SKM-1 (cell line): ENCODE measurements around the gene ITIH2.
"Not testable (repeated sequence)": the region's sequence is repeated elsewhere in the genome, so short reads cannot be mapped to it uniquely, and the experiment has no call there.

Experiments
- DNase-seq: peaks from one replicate; lab custom pipeline; 2025; ENCODE audit not compliant: unreplicated experiment; lab: John Stamatoyannopoulos, UW

ITIH2 gene

DNA sequence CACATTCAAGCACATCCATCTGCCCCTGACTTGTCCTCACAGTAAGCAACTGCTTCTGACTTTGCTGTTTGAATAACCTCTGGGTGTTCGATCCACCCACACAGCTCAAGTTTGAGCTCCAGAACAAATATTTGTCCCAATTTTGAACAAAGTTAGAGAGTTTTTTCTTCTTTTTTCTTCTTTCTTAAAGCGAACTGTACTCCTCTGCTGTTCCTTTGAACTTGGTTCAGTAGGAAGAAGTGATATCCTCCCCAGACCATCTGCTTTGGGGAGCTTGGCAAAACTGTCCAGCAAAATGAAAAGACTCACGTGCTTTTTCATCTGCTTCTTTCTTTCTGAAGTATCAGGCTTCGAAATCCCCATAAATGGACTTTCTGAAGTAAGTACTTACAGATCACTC lies at the start of gene ITIH2:
Gene ITIH2, plus strand, starts transcription at position 177 of the 400 bp plus-strand sequence. Its CDS starts 119 bp downstream, at position 296.
- no peak for DNase-seq

DNA sequence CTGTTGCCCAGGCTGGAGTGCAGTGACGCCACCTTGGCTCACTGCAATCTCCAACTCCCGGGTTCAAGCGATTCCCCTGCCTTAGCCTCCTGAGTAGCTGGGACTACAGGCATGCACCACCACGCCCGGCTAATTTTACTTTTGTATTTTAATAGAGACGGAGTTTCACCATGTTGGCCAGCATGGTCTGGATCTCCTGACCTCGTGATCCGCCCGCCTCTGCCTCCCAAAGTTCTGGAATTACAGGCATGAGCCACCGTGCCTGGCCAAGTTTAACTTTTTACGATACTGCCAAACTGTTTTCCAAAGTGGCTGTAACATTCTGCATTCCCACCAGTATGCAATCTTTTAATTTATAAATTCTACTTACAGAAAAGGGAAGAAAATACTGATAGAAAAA lies 46.0 kb upstream of the ITIH2 start:
- not testable (repeated sequence) for DNase-seq

- no peak for DNase-seq
Observed at GRCh38 chr10:7657552-7657951, 45.6 kb upstream of the ITIH2 start.

DNA sequence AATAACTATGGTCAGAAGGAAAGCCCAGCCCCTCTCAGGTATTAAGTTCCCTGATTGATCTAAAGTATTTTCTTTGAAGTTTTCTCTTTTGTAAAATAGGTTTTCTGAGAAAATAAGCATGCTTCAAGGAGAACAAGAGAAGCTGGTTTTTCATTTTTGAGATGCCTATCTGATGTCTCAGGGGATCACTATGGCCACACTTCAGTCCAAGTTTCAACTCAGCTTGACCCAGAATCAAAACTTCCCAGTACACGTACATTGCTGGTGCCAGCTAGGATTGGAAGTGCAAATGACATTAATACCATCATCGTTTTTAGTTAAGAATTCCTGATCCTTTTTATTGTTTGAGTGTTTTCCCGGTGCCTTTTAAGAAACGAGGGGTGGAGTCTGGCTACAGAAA lies 43.6 kb upstream of the ITIH2 start:
- DNase-seq = no peak

- DNase-seq = no peak
Observed at GRCh38 chr10:7662522-7662921, 40.6 kb upstream of the ITIH2 start.

DNA sequence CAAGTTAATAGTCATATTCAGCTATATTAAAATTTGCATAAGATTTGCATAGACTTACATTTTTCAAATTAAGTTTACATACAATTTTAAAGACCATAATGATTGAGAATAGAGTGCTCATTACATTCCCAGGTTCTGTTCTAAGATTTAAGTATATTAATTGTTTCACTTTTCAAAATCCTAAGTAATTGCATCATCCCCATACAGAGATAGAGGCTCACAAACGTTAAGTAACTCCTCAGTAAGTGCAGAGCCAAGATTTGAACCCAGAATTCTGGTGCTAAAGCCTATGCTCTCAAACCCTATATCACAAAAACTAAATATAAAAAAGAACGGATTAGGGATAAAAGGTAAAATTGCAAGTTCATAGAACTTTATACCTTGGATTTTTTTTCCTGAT lies 38.4 kb upstream of the ITIH2 start:
- no peak for DNase-seq

GRCh38 chr10:7665767-7666166 lies 37.3 kb upstream of the ITIH2 start:
- DNase-seq = no peak

DNA sequence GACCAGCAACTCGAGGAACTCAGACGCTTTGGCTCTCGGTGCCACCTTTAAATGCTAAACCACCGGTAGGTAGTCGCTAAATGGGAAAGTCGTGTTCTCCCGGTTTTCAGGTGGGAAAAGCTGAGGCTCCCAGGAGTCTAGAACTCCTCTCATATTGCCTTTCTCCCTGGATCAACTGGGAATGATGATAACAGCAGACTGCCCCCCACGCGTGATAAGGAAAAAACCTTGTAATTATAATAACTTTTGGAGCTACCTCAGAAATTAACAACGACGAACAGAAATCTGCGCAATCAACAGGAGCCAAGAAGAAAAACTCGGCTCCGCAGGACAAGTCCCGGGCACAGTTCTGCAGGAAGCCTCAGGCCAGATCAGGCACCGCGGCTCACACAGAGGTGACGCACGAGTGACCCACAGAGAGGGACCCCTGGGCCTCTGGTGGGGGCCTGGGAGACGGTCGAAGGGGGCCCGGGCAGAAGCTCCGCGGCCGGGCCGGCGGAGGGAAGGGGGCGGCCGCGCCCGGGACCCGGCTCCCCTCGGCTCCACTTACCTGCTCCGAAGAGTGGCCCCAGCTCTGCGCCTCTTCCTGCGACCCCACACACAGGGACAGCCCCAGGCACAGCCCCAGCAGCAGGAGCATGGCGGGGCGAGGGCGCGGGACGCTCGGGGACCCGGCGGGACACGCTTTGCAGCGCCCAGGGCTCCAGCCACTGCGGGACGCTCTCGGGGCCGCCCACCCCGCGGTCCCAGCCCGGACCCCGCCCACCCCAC lies 36.7 kb upstream of the ITIH2 start, which contains the start of gene ITIH5:
Gene ITIH5, minus strand, starts transcription at position 714 of the 771 bp plus-strand sequence. Its CDS starts 74 bp downstream, at position 640.
- no peak for DNase-seq

DNA sequence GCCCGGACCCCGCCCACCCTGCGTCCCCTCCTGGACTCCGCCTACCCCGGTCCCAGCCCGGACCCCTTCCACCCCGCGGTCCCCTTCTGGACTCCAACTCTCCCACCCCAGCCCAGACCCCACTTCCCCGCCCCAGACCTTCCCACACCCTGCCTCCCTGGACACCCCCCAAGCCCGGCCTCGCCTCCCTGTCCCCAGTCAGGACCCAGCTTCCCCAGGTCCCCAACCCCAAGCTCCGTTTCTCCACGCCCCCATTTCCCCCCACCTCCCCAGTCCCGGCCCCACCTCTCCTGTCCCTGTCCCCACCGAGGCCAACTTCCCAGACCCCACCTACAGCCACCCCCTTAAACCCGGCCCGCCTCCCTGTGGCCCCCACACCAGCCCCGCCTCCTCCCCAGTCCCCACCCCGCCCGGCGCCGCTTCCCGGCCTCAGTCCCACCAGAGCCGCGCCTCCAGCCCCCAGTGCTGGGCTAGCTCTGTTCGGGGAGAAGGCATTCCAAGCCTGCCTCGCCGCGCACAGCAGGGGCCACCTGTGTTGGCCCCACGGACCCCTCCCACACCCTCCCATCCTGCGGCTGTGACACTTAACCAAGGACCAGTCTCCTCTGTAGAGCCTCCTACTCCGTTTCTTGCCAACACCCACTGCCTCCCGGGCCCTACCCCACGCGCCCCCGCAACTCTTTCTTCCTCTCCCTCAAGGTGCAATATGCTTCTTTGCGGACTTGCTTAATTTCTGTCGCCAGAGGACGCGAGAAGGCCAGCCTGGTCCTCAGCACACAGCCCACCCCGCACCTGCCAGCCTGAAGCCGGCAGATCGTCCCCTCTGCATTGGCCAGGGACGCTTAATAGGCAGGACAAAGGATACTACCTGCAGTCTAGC lies 35.6 kb upstream of the ITIH2 start:
- no peak for DNase-seq

DNA sequence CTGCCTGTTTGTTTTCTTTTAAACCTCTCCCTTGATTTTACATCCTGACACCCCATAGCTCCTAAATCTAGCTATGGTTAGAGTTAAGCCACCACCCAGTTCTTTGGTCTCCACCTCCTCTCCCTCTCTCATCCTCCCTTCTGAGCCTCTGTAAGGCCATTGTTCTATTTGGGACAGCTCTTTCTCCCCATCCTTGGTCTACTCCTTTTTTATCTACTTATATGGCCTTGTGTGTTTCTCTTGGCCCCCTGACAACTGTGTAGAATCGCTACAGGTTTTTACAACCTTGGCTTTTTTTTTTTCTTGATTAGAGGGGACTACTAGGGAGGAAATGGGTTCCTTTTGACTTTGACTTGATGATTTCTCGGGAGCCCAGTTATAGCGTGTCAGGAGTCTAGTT lies 33.0 kb upstream of the ITIH2 start:
- DNase-seq = no peak

GRCh38 chr10:7672341-7673134 lies 30.6 kb upstream of the ITIH2 start:
- no peak for DNase-seq

- DNase-seq = no peak
Observed at GRCh38 chr10:7679256-7679655, 23.9 kb upstream of the ITIH2 start.

DNA sequence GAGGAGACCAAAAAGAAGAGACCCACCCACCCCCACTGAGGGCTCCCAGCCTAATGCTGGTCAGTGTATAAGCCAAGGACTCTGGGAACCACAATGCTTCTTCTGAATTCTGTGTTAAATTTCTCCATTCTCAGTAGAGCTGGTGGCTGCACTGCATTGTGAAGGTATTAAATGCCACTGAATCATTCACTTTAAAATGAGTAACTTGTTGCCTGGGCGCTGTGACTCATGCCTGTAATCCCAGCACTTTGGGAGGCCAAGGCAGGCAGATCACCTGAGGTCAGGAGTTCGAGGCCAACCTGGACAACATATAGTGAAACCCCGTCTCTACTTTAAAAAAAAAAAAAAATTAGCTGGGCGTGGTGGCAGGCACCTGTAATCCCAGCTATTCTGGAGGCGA lies 23.0 kb upstream of the ITIH2 start:
- DNase-seq = not testable (repeated sequence)

DNA sequence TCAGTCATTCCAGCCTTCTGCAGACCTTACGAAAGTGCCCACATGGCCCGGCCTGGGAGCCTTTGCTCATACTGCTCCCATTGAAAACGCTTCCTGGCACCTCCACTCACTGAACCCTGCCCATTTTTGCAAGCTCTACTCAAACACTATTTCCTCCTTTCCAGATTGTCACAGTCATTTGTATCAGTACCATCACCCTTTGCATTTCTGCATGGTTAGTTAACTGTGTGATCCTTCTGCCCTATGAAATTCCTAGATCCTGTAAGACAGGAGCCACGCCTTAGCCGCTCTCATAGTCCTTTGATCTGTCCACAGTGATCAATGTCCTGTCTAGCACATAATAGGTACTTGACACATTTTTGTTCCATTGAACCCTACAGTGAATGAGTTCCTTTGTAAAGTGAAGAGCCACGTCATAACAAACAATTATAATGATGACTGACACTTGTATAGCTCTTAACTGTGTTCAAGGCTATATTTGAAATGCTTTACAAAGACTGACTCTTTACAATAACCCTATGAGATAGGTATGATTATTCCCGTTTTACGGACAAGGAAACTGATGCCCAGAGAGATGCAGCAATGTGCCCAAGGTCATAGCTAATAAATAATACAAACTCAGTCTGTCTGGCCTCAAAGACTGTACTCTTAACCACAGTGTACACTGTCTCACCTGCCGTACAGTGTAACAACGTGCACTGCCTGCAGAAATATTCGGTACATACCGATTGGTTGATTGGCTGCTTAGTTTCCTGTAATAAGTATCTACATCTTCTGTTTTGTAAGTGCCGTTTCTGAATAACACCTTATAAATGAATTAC lies 16.6 kb upstream of the ITIH2 start:
- no peak for DNase-seq

GRCh38 chr10:7687228-7687907 lies 15.7 kb upstream of the ITIH2 start:
- DNase-seq = peak; percentile 42

DNA sequence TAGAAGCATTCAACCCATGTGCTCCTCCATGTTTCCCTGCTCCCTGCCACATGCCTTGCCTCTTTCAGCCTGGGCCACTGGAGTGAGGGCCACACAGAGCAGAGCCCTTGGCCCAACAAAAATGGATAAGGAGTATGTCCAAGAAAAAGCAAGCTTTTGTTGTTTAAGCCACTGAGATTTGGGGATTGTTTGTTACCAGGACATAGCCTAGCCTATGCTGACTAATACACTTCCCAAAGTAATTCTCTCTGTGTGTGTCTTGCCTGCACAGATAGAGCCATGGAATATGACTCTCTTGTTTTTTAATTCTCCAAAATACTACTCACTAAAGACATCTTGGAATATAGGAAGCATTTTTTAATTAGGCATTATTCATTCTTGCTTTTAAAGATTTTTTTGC lies 13.5 kb upstream of the ITIH2 start:
- no peak for DNase-seq

DNA sequence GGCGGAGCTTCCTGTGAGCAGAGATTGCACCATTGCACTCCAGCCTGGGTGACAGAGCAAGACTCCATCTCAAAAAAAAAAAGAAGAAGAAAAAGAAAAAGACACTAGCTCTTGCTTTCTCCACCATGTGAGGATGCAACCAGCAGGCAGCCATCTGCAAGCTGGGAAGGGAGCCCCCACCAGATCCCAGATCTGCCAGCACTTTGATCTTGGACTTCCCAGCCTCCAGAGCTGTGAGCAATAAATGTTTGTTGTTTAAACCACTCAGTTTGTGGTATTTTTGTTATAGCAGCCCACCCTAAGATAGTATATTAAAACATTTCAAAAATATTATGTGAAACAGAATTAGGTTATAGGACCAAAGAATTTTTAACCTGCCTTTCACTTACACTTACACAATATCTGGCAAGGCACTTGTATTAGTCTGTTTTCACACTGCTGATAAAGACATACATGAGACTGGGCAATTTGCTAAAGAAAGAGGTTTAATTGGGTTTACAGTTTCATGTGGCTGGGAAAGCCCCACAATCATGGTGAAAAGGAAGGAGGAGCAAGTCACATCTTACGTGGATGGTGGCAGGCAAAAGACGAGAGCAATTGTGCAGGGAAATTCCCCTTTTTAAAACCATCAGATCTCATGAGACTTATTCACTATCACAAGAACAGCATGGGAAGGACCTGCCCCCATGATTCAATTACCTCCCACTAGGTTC lies 12.1 kb upstream of the ITIH2 start:
- DNase-seq = not testable (repeated sequence)

GRCh38 chr10:7692368-7692767 lies 10.7 kb upstream of the ITIH2 start:
- DNase-seq = not testable (repeated sequence)

GRCh38 chr10:7693194-7693593 lies 9.9 kb upstream of the ITIH2 start:
- not testable (repeated sequence) for DNase-seq
